Hepatocyte (in vitro differentiated cells): ENCODE results near the gene CNOT6.

ENCODE experiments used
- CTCF ChIP-seq: fragments of 200-600 bp; sonication (generic); IDR thresholded peaks from 2 replicates; pipeline ENCODE4 v1.5.1; 2016; ENCODE audit warnings: antibody characterized with exemption, mild to moderate bottlenecking; ENCODE audit not compliant: poor library complexity
- EZH2phosphoT487 ChIP-seq: fragments of 200-600 bp; sonication (generic); IDR thresholded peaks from one replicate; pipeline ENCODE4 v1.6.1; 2018; ENCODE audit warnings: antibody characterized with exemption, mild to moderate bottlenecking, low read depth, moderate library complexity; ENCODE audit not compliant: unreplicated experiment, severe bottlenecking

GRCh38 chr5:180613188-180613813, 119.1 kb downstream of the CNOT6 start:
- no peak for TF ChIP-seq EZH2phosphoT487
- no peak for TF ChIP-seq CTCF
